ENCODE data around the gene OGFOD3.
A peak's percentile ranks its signal among the peaks of the same experiment; 100 is the strongest.
"Not testable (repeated sequence)": the region's sequence is repeated elsewhere in the genome, so short reads cannot be mapped to it uniquely, and the experiment has no call there.

The OGFOD3 gene

DNA sequence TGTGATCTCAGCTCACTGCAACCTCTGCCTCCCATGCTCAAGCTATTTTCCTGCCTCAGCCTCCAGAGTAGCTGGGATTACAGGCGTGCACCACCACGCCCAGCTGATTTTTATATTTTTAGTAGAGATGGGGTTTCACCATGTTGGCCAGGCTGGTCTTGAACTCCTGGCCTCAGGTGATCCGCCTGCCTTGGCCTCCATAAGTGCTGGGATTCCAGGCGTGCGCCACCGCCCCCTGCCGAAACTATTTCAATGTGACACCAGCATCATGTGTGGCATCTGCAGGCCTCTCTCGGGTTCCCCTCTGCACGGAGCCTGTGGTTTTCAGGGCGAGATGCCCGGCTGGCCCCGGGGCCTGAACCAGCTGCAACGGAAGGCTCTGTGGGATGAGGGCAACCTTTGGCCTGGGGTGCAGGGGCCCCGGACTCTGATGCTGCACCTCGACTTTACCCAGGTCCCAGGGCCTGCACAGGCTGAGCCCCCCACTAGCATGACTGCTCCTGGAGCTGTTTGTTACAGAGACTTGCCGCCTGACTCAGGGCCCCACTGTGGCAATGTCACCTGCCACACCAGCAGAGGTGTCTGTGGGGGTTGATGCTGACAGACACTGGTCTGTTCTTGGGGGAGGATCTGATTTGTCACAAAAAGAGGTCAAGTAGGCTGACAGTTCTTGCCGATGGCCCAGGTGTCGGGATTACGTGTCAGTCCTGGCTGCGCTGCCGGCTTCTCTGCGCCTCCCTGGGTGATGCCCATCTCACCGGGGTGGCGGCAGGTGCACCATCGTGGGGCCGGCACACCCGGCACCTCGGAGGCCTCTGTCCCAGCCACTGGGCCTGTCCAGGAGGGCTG is 68.0 kb downstream of the OGFOD3 start:
- peak; percentile 66 to 75 for DNase-seq

DNA sequence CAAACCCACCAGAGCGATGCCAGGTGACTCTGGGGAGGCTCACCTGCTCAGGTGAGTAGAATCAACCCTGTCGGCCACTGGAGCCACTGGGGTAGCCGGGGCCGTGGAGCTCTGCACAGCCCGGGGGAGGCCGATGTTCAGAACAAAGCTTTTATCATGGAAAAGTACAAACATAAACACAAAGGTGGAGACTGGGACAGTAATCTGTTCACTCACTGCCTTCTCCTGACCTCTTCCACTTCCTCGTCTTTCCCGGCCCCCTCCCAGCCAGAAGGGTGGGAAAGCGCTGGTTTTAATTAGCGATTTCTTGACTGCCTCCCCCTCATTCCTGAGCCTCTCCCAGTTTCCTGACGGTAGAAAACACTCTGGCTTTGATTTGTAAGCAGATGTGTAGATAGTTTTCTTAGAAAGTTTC is 69.1 kb downstream of the OGFOD3 start:
- DNase-seq: no peak

DNA sequence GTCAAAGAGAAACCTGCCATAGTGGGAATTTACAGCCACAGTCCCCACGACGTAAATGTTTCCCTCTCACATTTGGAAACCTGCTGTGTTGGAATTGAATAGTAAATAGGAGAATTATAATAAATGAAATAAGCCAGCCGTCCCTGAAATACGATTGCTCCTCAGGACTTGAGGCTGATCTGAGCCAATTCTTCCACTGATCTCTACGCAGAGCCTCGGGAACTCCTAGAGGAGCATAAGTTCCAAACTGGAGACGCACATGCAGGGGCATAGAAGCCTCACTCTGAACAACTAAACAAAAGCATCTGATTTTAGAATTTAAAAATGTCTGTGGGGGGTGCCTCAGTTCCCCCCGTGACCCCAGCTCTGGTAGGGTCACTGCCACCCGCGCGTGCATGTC is 69.5 kb downstream of the OGFOD3 start:
- DNase-seq: no peak

DNA sequence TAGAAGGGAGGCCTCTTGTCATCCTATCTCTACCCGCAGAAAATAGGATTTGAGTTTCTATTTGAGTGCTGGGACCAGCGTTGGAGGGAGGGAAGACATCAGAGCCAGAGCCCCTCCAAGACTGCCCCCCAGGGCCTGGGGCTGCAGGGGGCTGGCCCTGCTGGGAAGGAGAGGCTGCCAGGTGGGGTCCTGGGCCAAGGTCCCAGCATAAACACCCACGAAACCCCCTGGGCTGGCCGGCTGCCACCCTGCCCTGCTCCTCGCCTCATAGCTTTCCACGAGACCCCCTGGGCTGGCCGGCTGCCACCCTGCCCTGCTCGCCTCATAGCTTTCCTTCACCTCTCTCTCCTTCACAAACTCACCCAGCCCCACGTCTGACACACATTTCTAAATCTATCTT is 70.0 kb downstream of the OGFOD3 start:
- no peak for DNase-seq

DNA sequence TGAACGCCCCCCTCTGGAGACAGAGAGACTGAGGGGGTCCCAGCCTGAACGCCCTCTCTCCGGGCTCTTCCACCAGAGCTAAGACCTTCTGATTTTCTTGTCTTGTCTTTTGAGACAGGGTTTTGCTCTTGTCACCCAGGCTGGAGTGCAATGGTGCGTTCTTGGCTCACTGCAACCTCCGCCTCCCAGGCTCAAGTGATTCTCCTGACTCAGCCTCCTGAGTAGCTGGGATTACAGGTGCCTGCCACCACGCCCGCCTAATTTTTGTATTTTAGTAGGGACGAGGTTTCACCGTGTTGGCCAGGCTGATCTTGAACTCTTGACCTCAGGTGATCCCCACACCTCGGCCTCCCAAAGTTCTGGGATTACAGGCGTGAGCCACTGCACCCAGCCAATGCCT is 70.4 kb downstream of the OGFOD3 start:
- not testable (repeated sequence) for DNase-seq

DNA sequence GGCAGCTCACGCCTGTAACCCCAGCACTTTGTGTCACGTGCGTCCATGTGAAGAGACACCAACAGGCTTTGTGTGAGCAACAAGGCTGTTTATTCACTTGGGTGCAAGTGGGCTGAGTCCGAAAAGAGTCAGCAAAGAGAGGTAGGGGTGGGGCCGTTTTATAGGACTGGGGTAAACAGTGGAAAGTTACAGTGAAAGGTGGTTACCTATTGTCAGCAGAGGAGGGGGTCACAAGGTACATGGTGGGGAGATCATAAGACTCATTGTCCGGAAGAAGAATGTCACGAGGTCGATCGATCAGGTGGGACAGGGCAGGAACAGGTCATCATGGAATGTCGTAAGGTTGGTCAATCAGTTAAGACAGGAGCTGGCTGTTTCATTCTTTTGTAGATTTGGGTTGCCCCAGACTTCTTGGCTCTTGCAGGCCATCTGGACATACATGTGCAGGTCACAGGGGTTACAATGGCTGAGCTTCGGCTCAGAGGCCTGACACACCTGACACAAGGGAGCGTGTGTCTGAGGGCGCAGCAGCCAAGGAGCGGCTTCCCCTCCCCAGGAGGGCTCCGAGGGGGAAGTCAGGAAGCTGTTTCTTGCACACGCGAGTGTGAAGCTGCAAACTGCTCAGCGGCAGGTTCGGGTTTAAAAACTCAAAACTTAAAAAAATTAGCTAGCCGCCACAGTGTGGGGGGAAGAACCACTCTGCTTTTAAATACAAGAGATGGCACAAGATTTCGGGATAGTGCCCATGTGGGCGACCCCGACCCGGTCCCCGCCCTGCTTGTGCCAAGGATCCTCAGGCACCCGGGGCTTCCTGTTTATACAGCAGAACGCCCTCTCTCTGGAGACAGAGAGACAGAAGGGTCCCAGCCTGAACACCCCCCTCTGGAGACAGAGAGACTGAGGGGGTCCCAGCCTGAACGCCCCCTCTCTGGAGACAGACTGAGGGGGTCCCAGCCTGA is 71.8 kb downstream of the OGFOD3 start:
- DNase-seq: no peak

DNA sequence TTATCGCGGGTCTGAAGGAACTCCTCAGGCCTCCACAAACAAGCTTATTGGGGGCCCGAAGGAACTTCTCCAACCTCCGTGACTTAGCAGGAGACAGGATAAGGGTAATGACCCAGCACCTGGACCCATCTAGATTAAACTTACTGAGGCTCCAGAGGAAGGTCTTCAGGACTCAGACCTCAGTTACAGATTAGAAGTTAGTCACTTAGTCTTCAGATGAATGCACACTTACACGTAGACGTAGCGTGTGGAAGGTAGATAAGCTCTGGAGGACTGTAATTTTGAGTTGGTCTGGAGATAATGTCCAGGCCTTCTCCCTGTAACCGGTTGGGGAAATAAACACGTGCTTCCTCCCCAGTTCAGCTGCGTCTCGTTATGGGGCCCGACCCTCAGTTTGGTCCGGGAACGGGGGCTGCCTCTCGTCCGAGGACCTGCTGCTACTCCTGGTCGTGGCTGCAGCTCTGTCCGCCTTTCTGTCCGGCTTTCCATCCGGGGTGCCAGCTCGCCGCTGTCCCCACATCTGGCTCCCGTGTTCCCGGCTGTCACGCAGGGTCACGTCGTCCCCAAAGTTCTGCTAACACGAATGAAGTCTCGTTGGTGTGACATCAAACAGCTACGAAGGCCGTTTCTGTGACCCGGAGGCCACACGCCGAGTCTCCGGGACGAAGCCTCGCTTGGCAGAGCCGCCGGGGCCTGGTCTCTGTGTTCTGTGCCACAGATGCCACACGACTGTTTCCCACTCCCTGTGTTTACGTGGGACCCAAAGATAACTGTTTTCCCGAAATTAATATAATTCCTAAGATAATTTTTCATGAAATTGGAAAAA is 73.0 kb downstream of the OGFOD3 start:
- DNase-seq: no peak

DNA sequence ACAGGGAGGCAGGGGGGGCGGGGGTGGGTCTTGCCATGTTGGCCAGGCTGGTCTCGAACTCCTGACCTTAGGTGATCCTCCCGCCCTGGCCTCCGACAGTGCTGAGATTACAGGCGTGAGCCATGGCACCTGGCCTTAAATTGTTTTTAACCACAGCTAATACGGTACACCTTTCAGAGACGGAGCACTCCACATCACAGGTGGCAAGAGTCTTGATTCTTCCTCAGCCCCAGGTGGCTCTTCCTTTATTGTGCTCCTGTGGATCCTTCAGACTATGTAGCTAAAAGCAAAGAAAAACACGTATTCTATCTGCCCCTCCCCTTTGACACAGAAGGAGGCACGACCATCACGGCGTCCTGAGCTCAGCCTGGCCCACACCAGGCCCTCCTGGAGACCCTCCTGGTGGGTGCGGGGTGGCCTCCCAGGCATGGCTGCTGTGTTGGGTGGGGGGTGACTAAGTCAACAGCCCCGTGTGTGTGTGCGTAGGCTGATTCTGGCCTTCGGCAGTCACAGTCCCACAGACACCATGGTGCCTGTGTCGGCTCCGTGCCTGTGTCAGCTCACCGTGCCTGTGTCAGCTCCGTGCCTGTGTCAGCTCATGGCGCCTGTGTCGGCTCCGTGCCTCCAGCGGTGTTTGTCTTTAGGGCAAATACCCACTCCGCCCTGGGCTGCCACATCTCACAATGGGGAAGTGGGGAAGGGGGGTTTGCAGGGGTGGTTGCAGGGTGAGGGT is 74.0 kb downstream of the OGFOD3 start:
- DNase-seq: no peak

DNA sequence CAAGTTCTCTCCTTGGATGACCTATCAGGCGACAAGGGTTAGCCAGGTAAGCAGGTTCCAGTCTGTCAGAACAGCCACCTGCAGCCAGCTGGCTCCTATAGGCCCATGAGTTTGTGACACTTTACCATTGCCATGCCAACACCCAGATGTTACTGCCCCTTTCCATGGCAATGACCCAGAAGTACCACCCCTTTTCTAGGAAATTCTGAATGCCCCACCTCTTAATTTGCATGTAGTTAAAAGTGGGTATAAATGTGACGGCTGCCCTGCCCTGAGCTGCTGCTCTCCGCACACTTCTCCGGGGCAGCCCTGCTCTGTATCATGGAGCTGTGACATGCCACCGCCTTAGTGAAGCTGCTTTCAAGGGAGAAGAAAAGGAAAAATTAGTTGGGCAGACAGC is 74.8 kb downstream of the OGFOD3 start:
- DNase-seq: no peak

DNA sequence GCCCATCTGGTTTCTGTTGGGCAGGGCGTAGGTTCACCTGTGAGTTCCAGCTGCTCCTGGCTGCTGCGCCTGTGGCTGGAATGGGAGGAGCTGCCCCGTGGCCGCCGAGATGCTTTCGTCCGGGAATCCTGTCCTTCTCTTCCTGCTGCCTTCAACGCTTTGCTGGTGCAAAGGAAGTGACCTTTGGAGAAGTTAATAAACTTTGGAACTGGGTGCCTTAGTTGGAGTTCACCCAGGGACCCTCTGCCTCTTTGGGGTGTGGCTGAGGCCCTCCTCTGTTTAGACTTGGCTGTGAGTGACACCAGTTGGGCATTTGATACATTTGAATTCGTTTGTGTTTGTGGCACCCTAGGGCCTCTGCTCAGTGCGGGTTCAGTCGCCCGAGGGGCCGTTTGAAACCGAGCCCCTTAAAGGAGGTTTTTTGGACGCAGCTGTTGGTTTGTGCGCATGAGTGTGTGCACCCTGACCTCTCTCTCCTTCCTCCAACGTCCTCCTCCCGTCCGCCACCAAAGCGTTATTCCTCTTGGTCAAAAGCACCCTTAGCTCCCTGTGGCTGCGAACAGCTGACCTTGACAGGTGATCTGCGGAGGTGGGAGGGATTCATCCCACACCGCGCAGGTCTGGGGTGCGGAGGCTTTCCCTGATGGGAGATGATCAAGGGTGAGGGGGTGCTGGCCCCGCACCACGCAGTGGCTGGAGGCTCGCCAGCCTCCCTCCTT is 75.9 kb downstream of the OGFOD3 start:
- DNase-seq: no peak

DNA sequence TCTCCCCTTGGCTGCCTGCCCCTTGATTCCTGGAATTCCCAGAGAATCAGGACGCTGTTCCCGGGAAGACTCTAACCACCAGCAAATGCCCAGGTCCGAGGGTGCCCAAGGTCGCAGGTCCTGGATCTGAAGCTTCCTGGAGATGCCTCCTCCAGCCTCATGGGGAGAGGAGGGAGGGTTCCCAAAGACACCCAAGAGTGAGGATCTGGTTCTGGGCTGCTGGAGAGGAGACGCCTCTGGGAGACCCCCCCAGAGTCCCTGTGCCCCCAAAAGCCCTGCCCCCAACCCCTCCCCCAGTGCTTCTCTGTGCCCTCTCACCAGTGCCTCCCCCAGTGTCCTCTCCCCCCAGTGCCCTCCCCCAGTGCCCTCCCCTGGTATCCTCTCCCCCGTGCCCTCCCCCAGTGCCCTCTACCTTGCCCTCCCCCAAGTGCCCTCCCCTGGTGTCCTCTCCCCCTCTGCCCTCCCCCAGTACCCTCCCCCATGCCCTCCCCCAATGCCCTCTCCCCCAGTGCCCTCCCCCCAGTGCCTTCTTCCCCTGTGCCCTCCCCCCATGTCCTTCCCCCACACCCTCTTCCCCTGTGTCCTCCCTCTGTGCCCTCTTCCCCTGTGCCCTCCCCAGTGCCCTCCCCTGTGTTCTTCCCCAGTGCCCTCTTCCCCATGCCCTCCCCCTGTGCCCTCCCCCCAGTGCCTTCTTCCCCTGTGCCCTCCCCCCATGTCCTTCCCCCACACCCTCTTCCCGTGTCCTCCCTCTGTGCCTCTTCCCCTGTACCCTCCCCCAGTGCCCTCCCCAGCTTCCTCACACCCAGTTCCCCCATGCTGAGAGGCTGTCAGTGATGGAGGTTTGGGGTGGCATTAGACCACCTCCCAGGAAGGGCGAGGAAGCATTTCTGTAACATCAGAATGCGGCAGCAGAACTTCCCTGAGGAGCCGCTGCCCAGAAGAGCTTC is 78.5 kb downstream of the OGFOD3 start:
- DNase-seq: no peak

Measured in SHP77 (cell line).